T-helper 17 cell (primary cell): ENCODE data around the gene NUP37. TPM values are rescaled to one million over a fixed set of nuclear protein-coding genes. Genes with fewer than 3 reads are reported as not detected.

Source experiments
- ATAC-seq: fragments of 150-1000 bp; cut with Tn5 transposase; 2 replicates; pipeline ENCODE4 v1.10.0; 2021; ENCODE audit warnings: mild to moderate bottlenecking, moderate library complexity
- DNase-seq, 3 donors: peaks; one replicate each; pipeline versions ENCODE4 v3.0.0 to v3.0.0-alpha.2; 2020 to 2021
- H3K9me3 ChIP-seq: one replicate; pipeline ENCODE4 v1.7.0; 2013; ENCODE audit warnings: low read length, mild to moderate bottlenecking; ENCODE audit not compliant: control insufficient read depth, poor library complexity, severe bottlenecking
- H3K27ac Mint-ChIP-seq: one replicate; pipeline ENCODE4 v1.8.0; 2022; ENCODE audit warnings: mild to moderate bottlenecking, moderate library complexity, mixed read lengths
- H3K27me3 Mint-ChIP-seq: one replicate; pipeline ENCODE4 v1.8.0; 2022; ENCODE audit warnings: mixed read lengths
- H3K36me3 Mint-ChIP-seq: one replicate; pipeline ENCODE4 v1.8.0; 2022; ENCODE audit warnings: low read depth, mixed read lengths
- H3K4me1 Mint-ChIP-seq: one replicate; pipeline ENCODE4 v1.8.0; 2022; ENCODE audit warnings: mild to moderate bottlenecking, mixed read lengths
- H3K4me3 Mint-ChIP-seq: one replicate; pipeline ENCODE4 v1.8.0; 2022; ENCODE audit warnings: mild to moderate bottlenecking, moderate library complexity, mixed read lengths
- total RNA-seq, 4 donors: library from RNA in 2 of 4; stranded (reverse) in 2 of 4; gene quantifications; one replicate each; pipeline ENCODE4 v1.2.3 and lab custom pipeline; 2022 to 2026

NUP37 gene
- total RNA-seq, 2 donors from 2014 or later, result 11.0 to 12.5 TPM

DNA sequence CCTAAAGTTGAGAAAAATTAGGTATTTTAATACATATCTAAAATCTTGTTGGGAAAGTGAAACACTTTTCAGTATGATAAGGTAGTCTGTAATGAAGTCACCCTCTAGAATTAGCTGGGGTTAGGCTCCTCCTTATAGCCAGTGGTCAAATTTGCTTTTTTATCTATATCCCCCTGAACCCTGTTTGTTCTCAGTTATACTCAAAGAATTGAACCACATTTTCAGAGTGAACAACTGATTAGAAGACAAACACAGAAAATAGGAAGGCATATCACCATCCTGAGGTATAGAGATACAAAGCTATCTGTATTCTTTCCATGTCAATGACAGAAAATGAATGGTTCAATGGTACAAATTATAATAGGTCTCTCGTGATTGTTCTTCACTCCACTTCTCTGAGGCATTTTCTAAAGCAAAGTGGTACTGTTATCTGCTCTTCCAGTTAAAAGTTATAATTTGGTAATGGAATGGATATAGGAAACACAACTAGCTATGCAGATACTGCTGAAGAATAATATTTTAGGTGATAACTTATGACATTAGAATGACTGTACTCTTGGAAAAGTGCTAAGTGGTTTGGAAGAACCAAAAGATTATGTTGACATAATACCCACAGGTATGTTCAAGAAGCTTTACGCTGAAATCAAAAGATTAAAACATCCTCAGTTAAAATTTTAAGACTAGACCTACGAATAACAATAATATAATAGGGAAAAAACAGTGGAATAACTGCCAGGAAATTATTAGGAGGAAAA, 85.7 kb downstream of the NUP37 start:
- H3K27me3 Mint-ChIP-seq, result no peaks in the 10 kb centered on the region
- H3K36me3 Mint-ChIP-seq, result peaks cover 15% of the 10 kb centered on the region
- H3K27ac Mint-ChIP-seq, result no peak overlapping the region
- H3K9me3 ChIP-seq, result no peaks in the 10 kb centered on the region
- ATAC-seq, result no peak
- peaks cover 11% of the 10 kb centered on the region for H3K4me1 Mint-ChIP-seq
- no peak for DNase-seq
- H3K4me3 Mint-ChIP-seq, result no peak overlapping the region

DNA sequence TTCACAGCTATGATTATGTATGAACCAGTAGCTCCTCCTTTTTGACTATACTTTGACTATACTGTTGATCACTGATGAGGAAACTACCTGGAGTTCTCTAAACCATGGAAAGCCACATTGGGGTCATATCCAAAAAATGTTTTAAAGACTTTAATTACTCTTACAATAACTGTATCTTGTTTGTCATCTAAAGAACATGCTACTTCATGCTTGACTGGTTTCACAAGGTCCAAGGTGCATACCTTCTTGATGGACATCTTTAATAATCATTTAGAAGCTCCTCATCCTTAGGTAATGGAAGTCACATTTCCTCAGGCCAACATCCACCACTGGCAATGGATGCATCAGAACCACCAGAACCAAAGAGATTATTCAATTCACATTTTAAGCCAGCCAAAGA, 88.1 kb downstream of the NUP37 start:
- no peak overlapping the region for H3K27ac Mint-ChIP-seq

DNA sequence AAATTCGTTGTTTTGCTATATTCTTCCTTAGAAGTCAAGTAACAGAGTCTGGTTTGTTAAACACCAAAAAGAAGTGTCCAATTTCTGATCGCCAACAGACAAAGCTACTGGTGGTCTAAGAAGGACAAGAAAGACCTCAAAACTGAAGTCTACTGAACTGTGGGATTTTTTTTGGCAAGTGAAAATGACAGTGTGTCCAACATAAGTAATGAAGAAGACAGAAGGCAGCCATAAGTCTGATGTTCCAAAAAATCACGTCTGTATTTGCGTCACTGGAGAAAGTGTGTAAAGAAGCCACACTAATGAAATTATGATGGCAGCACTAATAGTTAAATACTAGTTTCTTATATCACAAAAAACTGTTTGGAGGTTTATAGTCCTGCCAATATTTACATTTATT, 90.8 kb downstream of the NUP37 start:
- ATAC-seq (no peak), DNase-seq (no peak)
- peaks cover 8% of the 10 kb centered on the region for H3K4me1 Mint-ChIP-seq
- no peaks in the 10 kb centered on the region for H3K9me3 ChIP-seq
- no peak overlapping the region for H3K4me3 Mint-ChIP-seq
- H3K27ac Mint-ChIP-seq, result no peak overlapping the region
- no peaks in the 10 kb centered on the region for H3K27me3 Mint-ChIP-seq
- H3K36me3 Mint-ChIP-seq, result peaks cover 7% of the 10 kb centered on the region

More for the DNA sequence above, 88.1 kb downstream of the NUP37 start:
- Mint-ChIP-seq H3K4me1 (peaks cover 10% of the 10 kb centered on the region), H3K27me3 (no peaks in the 10 kb centered on the region), H3K36me3 (peaks cover 12% of the 10 kb centered on the region), H3K4me3 (no peak overlapping the region)
- ATAC-seq (no peak), DNase-seq (no peak)
- H3K9me3 ChIP-seq, result no peaks in the 10 kb centered on the region

DNA sequence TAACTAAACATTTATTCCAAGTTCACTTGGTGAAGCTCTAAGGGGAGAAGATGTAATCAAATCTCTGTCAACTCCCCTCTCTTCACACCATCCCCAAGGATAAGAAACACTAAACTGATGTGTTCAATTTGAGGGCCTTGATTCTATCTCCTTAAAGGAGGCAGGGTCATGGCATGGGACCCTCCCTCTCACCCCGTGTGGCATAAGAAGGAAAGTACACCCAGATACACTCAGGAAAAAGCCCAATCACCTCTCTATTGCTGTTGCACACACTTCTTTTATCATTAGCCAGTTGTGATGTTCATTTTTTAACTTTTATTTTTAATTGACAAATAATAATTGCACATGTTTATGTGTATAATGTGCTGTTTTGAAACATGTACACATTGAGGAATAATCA, 93.2 kb downstream of the NUP37 start:
- H3K27ac Mint-ChIP-seq, result no peak overlapping the region
- H3K4me1 Mint-ChIP-seq, result peaks cover 9% of the 10 kb centered on the region
- DNase-seq, result no peak
- H3K27me3 Mint-ChIP-seq, result no peaks in the 10 kb centered on the region
- no peak overlapping the region for H3K4me3 Mint-ChIP-seq
- no peak for ATAC-seq
- peaks cover 12% of the 10 kb centered on the region for H3K36me3 Mint-ChIP-seq
- H3K9me3 ChIP-seq, result no peaks in the 10 kb centered on the region

DNA sequence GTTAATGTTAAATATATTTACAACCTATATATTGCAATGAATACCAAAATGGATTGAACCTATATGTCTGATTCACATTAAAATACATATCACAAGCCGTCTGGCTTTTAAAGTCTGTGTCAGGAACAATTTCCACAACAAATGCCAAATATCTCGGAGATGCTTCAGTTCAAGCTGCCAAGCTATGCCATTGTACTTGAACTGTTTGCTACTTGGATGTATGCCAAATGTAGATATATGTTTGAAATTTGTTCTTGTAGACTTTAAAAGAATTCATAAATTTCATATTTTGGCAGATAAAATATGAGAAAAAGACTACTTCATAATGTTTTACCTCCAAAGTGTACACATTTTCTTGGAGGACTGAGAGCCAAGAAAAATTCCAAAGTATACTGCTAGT, 95.1 kb downstream of the NUP37 start:
- Mint-ChIP-seq H3K27ac (no peak overlapping the region), H3K4me1 (peaks cover 9% of the 10 kb centered on the region), H3K27me3 (no peaks in the 10 kb centered on the region), H3K4me3 (no peak overlapping the region), H3K36me3 (peaks cover 16% of the 10 kb centered on the region)
- ATAC-seq, result no peak
- H3K9me3 ChIP-seq, result no peaks in the 10 kb centered on the region
- DNase-seq, result no peak

DNA sequence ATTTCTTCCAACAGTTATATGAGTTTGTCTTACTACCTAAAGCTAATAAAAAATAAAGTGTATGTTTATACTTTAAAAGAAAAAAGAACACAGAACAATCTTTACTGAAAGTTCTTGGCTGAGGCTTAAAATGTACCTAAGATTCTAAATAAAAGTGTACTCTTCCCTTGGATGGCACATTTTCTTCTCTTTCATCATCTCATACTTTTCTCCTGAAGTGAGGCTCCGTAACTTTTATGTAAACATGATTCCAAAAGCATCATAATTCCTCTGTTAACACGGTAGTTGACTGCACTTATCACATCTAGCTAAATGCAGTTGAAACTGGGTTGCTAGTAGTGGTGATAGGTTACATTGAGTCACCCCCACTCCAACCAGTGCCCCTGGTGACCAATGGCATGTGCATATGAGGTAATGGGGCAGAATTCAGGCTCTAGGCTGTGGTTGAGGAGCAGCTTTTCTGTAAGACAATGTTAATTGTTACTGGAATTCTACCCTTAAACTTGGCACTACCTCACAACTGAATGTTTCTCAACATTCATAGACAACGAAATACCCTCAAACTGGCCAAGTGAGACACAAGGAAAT, 96.5 kb downstream of the NUP37 start:
- ATAC-seq (no peak), DNase-seq (no peak)
- H3K9me3 ChIP-seq, result no peaks in the 10 kb centered on the region
- no peak overlapping the region for H3K27ac Mint-ChIP-seq
- no peaks in the 10 kb centered on the region for H3K27me3 Mint-ChIP-seq
- peaks cover 16% of the 10 kb centered on the region for H3K36me3 Mint-ChIP-seq
- H3K4me1 Mint-ChIP-seq, result peaks cover 9% of the 10 kb centered on the region
- H3K4me3 Mint-ChIP-seq, result no peak overlapping the region

Other genes with a start within 250 kb of the NUP37 start
- gene DRAM1, start 242.5 kb downstream of the NUP37 start, total RNA-seq, result 1 to 10 TPM; 1.8 to 3.1 TPM
- 10 to 100 TPM; 27.8 to 37.6 TPM for gene WASHC3, start 58.1 kb downstream of the NUP37 start, total RNA-seq
- 1 to 10 TPM; 2.8 to 3.4 TPM for gene PARPBP, start 69 bp upstream of the NUP37 start, total RNA-seq
- gene PMCH, start 77.7 kb upstream of the NUP37 start, total RNA-seq, result not detected